Activated naive CD8-positive, alpha-beta T cell treated with anti-CD3 and anti-CD28 coated beads, Interleukin-2, amount 10 ng/mL, durations not matched to agents 7 days and 5 days (primary cell): ENCODE measurements around the gene CLIC4. TPM values are rescaled to one million over a fixed set of nuclear protein-coding genes. Genes with fewer than 3 reads are reported as not detected.
"Not testable (repeated sequence)": the region's sequence is repeated elsewhere in the genome, so short reads cannot be mapped to it uniquely, and the experiment has no call there.

ENCODE experiments used
- ATAC-seq: fragments of 150-1000 bp; cut with Tn5 transposase; one replicate; pipeline ENCODE4 v1.10.0; 2021; ENCODE audit warnings: low read depth, moderate library complexity
- POLR2A ChIA-PET: fragments of 350-600 bp; sonication (Branson Sonifier 250); formaldehyde crosslinking; loops from one replicate; lab custom pipeline; 2021; ENCODE audit warnings: antibody characterized with exemption; lab: Charles Lee
- DNase-seq: peaks from one replicate; pipeline ENCODE4 v3.0.0; 2021
- H3K27ac Mint-ChIP-seq: one replicate; pipeline ENCODE4 v1.8.0; 2022; ENCODE audit warnings: mild to moderate bottlenecking, mixed read lengths
- H3K27me3 Mint-ChIP-seq: one replicate; pipeline ENCODE4 v1.8.0; 2022; ENCODE audit warnings: mild to moderate bottlenecking, moderate library complexity, mixed read lengths
- H3K36me3 Mint-ChIP-seq: one replicate; pipeline ENCODE4 v1.8.0; 2021; ENCODE audit warnings: mild to moderate bottlenecking, mixed read lengths
- H3K4me1 Mint-ChIP-seq: one replicate; pipeline ENCODE4 v1.8.0; 2021; ENCODE audit warnings: mixed read lengths
- H3K4me3 Mint-ChIP-seq: one replicate; pipeline ENCODE4 v1.8.0; 2022; ENCODE audit warnings: mild to moderate bottlenecking, moderate library complexity, mixed read lengths
- H3K9me3 Mint-ChIP-seq: one replicate; pipeline ENCODE4 v1.8.0; 2021; ENCODE audit warnings: mixed read lengths
- total RNA-seq, 2 experiments: library from RNA; stranded (reverse); gene quantifications; one replicate each; pipeline ENCODE4 v1.2.3, GENCODE V29; 2021

Gene CLIC4
- total RNA-seq, 2 experiments from 2014 or later: 9.1 to 9.8 TPM

GRCh38 chr1:24803987-24804530, 58.8 kb downstream of the CLIC4 start:
- ATAC-seq (no peak), DNase-seq (no peak)
- Mint-ChIP-seq H3K9me3 (no peaks in the 10 kb centered on the region), H3K27me3 (peaks cover 5% of the 10 kb centered on the region), H3K27ac (no peak overlapping the region), H3K4me1 (peaks cover 3% of the 10 kb centered on the region), H3K36me3 (peaks cover 5% of the 10 kb centered on the region), H3K4me3 (no peak overlapping the region)
- POLR2A ChIA-PET: no interaction called here

DNA sequence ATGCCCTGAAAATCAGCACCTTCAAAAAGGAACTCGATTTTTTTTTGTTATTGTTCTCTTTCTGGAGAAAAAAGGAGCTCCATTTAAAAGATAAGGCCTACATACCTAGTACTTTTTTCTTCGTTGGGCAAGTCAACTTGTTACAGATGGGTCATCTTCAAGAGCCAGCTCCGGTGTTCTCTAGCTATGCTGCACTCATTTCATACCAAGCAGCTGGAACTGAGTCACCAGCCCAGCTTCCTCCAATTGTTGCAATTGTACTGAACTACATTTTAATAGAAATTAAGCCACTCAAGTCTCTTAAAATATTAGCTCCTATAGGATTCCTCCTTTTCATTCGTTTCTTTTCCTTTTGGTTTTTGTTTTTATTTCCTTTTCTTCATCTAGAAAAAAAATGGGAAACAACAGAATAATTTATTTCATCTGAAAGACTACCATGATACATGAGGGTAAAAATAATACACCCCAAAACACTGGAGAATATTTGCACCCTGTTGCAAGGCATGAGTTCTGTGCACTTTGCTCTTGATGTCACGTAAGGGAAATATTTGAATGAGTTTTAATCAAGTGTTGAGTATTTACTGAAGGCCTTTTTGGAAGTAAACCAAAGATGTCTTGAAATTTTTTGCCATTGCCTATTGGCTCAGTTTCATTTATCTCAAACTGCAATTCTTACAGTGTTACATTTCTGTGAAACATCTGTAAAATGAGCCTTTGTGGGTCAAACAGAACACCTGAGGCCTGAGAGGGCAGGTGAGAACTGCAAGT, 60.5 kb downstream of the CLIC4 start:
- Mint-ChIP-seq H3K4me1 (peaks cover 3% of the 10 kb centered on the region), H3K9me3 (no peaks in the 10 kb centered on the region), H3K27me3 (peaks cover 7% of the 10 kb centered on the region), H3K36me3 (peaks cover 5% of the 10 kb centered on the region), H3K27ac (no peak overlapping the region), H3K4me3 (no peak overlapping the region)
- DNase-seq (no peak), ATAC-seq (no peak)
- POLR2A ChIA-PET: no interaction called here

DNA sequence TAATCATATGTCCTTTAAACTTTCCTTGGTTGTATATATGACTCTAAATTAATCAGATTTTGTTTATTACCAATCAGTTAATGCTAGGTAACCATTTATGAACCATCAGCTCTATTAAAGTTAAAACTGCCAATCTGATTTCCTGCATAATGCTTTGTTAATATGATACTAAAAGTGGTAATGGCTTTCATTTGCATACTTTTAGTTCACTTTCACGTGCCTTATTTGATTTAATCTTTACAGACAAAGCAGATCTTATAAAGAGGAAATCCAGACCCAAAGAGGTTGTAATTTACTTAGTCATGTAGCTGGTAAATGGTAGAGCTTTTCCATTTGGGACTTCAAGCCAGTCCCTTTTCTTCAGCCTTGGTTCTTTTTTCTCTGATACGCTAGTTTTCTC, 61.3 kb downstream of the CLIC4 start:
- POLR2A ChIA-PET: interaction anchor here (0.6 kb wide), 1 partner anchor 99 kb away, joined by 4 read pairs; no protein-coding TSS in a partner anchor
- Mint-ChIP-seq H3K9me3 (no peaks in the 10 kb centered on the region), H3K4me3 (no peak overlapping the region), H3K27ac (no peak overlapping the region), H3K36me3 (peaks cover 1% of the 10 kb centered on the region), H3K4me1 (no peaks in the 10 kb centered on the region), H3K27me3 (peaks cover 7% of the 10 kb centered on the region)
- DNase-seq: no peak
- no peak for ATAC-seq

DNA sequence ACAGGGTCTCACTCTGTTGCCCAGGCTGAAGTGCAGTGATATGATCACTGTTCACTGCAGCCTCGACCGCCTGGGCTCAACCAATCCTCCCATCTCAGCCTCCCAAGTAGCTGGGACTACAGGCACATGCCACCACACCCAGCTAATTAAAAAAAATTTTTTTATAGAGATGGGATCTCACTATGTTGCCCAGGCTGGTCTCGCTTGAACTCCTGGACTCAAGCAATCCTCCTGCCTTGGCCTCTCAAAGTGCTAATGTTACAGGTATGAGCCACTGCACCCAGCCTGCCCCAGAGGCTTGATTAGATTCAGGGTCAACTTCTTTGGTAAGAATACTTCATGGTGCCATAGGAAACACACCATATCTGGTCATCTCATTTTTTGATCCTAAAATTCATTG, 66.2 kb downstream of the CLIC4 start:
- ATAC-seq, POLR2A ChIA-PET, H3K27me3 Mint-ChIP-seq, H3K4me1 Mint-ChIP-seq, H3K27ac Mint-ChIP-seq, H3K36me3 Mint-ChIP-seq, H3K9me3 Mint-ChIP-seq, H3K4me3 Mint-ChIP-seq, DNase-seq: not testable (repeated sequence)

DNA sequence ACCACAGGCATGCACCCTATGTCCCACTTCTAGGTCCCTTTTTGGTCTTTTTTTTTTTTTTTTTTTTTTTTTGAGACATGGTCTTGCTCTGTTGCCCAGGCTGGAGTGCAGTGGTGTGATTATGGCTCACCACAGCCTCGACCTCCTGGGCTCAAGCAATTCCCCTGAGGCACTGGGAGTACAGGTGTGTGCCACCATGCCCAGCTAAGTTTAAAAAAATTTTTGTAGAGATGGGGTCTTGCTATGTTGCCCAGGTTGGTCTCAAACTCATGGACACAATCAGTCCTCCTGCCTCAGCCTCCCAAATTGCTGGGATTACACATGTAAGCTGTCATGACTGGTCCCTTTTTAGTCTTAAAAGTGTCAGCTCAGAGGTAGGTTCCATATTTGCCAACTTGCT, 75.0 kb downstream of the CLIC4 start:
- peaks cover 12% of the 10 kb centered on the region for H3K27me3 Mint-ChIP-seq
- H3K4me1 Mint-ChIP-seq, DNase-seq, H3K36me3 Mint-ChIP-seq, H3K27ac Mint-ChIP-seq, ATAC-seq, H3K4me3 Mint-ChIP-seq, H3K9me3 Mint-ChIP-seq: not testable (repeated sequence)
- POLR2A ChIA-PET: interaction anchor here (0.7 kb wide), 1 partner anchor 402 kb away, joined by 6 read pairs; no protein-coding TSS in a partner anchor

DNA sequence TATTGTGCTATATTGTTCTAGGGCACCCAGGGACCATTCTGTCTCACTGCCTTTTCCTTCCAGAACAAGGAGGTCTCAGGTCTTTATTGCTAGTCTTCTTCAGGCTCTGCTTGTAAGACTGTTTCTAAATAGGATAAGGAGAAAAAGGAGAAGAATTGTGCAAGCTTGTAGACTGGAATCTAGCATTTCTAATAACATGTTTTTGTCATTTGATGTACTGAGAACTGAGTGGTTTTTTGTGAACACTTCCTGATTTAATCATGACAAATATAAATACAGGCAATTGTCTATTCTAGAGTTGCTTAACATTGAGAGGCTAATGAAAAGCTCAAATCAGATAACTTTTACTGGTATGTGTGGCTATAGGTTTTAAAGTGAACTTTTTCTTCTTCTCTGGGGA, 77.6 kb downstream of the CLIC4 start:
- H3K27me3 Mint-ChIP-seq: peaks cover 19% of the 10 kb centered on the region
- ATAC-seq: no peak

DNA sequence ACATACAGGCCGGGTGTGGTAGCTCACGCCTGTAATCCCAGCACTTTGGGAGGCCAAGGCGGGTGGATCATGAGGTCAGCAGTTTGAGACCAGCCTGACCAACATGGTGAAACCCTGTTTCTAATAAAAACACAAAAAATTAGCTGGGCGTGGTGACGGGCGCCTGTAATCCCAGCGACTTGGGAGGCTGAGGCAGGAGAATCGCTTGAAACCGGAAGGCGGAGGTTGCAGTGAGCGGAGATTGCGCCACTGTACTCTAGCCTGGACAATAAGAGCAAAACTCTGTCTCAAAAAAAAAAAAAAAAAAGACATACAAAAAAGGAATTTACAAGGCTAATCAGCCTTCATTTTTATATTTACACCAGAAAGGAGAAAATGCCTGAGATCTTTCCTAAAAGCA, 78.2 kb downstream of the CLIC4 start:
- POLR2A ChIA-PET: interaction anchor here (0.7 kb wide), 1 partner anchor 14 kb away, joined by 3 read pairs; no protein-coding TSS in a partner anchor
- peaks cover 19% of the 10 kb centered on the region for H3K27me3 Mint-ChIP-seq
- not testable (repeated sequence) for DNase-seq, ATAC-seq, H3K4me1 Mint-ChIP-seq, H3K4me3 Mint-ChIP-seq, H3K36me3 Mint-ChIP-seq, H3K9me3 Mint-ChIP-seq, H3K27ac Mint-ChIP-seq

More for the DNA sequence above, 77.6 kb downstream of the CLIC4 start:
- no peak for DNase-seq
- Mint-ChIP-seq H3K27ac (no peak overlapping the region), H3K4me1 (no peaks in the 10 kb centered on the region), H3K9me3 (no peaks in the 10 kb centered on the region), H3K4me3 (no peak overlapping the region), H3K36me3 (no peaks in the 10 kb centered on the region)
- POLR2A ChIA-PET: interaction anchor here (0.7 kb wide), 1 partner anchor 15 kb away, joined by 3 read pairs; no protein-coding TSS in a partner anchor

GRCh38 chr1:24825174-24825573, 79.9 kb downstream of the CLIC4 start:
- Mint-ChIP-seq H3K9me3 (no peaks in the 10 kb centered on the region), H3K27me3 (peaks cover 19% of the 10 kb centered on the region), H3K36me3 (no peaks in the 10 kb centered on the region), H3K27ac (no peak overlapping the region), H3K4me3 (no peak overlapping the region), H3K4me1 (no peaks in the 10 kb centered on the region)
- POLR2A ChIA-PET: interaction anchor here (0.7 kb wide), 1 partner anchor 144 kb away, joined by 4 read pairs; no protein-coding TSS in a partner anchor
- ATAC-seq (no peak), DNase-seq (no peak)

GRCh38 chr1:24826510-24826909, 81.3 kb downstream of the CLIC4 start:
- no peak for DNase-seq
- POLR2A ChIA-PET: no interaction called here

GRCh38 chr1:24827379-24828135, 82.3 kb downstream of the CLIC4 start:
- Mint-ChIP-seq H3K4me1 (no peaks in the 10 kb centered on the region), H3K36me3 (no peaks in the 10 kb centered on the region), H3K27me3 (peaks cover 13% of the 10 kb centered on the region), H3K27ac (no peak overlapping the region), H3K9me3 (no peaks in the 10 kb centered on the region), H3K4me3 (no peak overlapping the region)
- ATAC-seq (no peak), DNase-seq (no peak)
- POLR2A ChIA-PET: interaction anchor here (0.7 kb wide), 1 partner anchor 74 kb away, joined by 3 read pairs; no protein-coding TSS in a partner anchor

More at GRCh38 chr1:24826510-24826909, 81.3 kb downstream of the CLIC4 start:
- no peak for ATAC-seq
- Mint-ChIP-seq H3K4me1 (no peaks in the 10 kb centered on the region), H3K36me3 (no peaks in the 10 kb centered on the region), H3K4me3 (no peak overlapping the region), H3K27ac (no peak overlapping the region), H3K9me3 (no peaks in the 10 kb centered on the region), H3K27me3 (peaks cover 17% of the 10 kb centered on the region)

DNA sequence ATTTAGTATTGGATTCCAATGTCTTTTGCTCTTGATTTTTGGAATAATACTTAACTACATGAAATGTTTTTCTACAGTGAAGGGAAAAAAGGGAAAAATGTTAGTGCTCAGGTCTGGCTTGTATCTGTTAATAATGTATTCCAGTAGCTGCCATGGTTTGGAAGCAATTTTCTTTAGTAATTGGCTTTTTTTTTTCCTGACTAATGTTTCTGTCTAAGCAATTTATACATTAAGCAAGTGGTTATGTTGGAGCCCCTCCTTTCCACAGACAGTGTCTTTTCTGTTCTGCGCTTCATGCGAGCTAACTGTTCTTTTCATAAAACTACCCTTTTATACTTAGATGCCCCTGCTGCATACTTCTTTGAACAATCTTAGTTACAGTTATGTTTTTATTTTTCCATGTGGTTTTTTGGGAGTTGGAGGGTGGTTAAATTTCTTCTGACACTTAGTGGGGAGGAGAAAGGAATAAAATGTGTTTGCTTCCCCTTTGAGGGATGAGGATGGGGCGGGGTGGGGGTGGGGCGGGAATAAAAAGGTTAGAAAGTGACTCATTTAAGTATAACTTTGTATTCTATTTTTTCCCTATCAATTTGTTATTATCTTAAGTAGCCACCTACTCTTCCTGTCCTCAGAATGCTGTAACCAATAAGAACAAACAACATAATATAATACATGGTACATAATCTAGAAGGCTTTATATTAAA, 83.1 kb downstream of the CLIC4 start:
- Mint-ChIP-seq H3K36me3 (no peaks in the 10 kb centered on the region), H3K27ac (no peak overlapping the region), H3K27me3 (peaks cover 13% of the 10 kb centered on the region), H3K9me3 (no peaks in the 10 kb centered on the region), H3K4me1 (no peaks in the 10 kb centered on the region), H3K4me3 (no peak overlapping the region)
- ATAC-seq (no peak), DNase-seq (no peak)
- POLR2A ChIA-PET: no interaction called here

DNA sequence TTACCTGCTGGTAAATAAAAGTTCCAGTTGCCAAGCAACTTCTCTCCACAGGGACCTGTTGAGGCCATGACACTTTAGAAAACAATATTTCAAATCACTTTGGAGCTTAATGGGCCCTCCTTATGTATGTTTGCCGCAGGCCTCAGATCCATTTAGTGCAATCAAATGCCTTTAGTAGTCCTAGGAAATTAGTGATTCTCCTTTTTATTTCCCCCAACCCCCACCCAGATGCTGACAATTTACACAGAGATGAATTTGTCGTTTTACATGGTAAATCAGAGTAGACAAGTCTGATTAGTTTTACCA, 83.6 kb downstream of the CLIC4 start:
- no peaks in the 10 kb centered on the region for H3K36me3 Mint-ChIP-seq
- H3K27me3 Mint-ChIP-seq: peaks cover 13% of the 10 kb centered on the region
- H3K27ac Mint-ChIP-seq: no peak overlapping the region
- no peaks in the 10 kb centered on the region for H3K9me3 Mint-ChIP-seq
- POLR2A ChIA-PET: no interaction called here
- H3K4me1 Mint-ChIP-seq: no peaks in the 10 kb centered on the region
- DNase-seq (no peak), ATAC-seq (no peak)
- H3K4me3 Mint-ChIP-seq: no peak overlapping the region

- DNase-seq (no peak), ATAC-seq (no peak)
- Mint-ChIP-seq H3K36me3 (no peaks in the 10 kb centered on the region), H3K4me1 (no peaks in the 10 kb centered on the region), H3K27me3 (peaks cover 8% of the 10 kb centered on the region), H3K9me3 (no peaks in the 10 kb centered on the region), H3K27ac (no peak overlapping the region), H3K4me3 (no peak overlapping the region)
- POLR2A ChIA-PET: no interaction called here
These were observed 85.5 kb downstream of the CLIC4 start for GRCh38 chr1:24830680-24831272.
